HepG2 (cell line): Measurements from ENCODE around the gene RNF213. TPM values are rescaled to one million over a fixed set of nuclear protein-coding genes. Genes with fewer than 3 reads are reported as not detected.

Experiments
- AGO1 ChIP-seq: fragments of 200-400 bp; formaldehyde crosslinking; IDR thresholded peaks from 2 replicates; pipeline ENCODE4 v1.6.1; 2017; ENCODE audit warnings: mild to moderate bottlenecking, low read depth, low read length, moderate library complexity; ENCODE audit not compliant: poor library complexity, severe bottlenecking
- BORCS8-MEF2B ChIP-seq: sonication (generic); formaldehyde crosslinking; IDR thresholded peaks from 2 replicates; pipeline ENCODE4 v1.8.0; 2022; ENCODE audit warnings: mild to moderate bottlenecking, missing genetic modification reagents
- DMAP1 ChIP-seq: IDR thresholded peaks from 2 replicates; pipeline ENCODE4 v1.6.1; 2016
- EEA1 ChIP-seq: sonication (generic); formaldehyde crosslinking; IDR thresholded peaks from 2 replicates; pipeline ENCODE4 v1.5.1; 2020; ENCODE audit warnings: mild to moderate bottlenecking, missing genetic modification reagents, borderline replicate concordance
- FLYWCH1 ChIP-seq: sonication (generic); formaldehyde crosslinking; IDR thresholded peaks from 2 replicates; pipeline ENCODE4 v1.8.1; 2023; ENCODE audit warnings: mild to moderate bottlenecking, missing genetic modification reagents
- JUND ChIP-seq: sonication (generic); formaldehyde crosslinking; IDR thresholded peaks from 2 replicates; pipeline ENCODE4 v1.8.0; 2022; ENCODE audit warnings: mild to moderate bottlenecking, missing genetic modification reagents
- KDM3A ChIP-seq: IDR thresholded peaks from 2 replicates; pipeline ENCODE4 v1.6.1; 2018; ENCODE audit warnings: low read depth, missing compliant biosample characterization
- KDM6A ChIP-seq: IDR thresholded peaks from 2 replicates; pipeline ENCODE4 v1.6.1; 2016; ENCODE audit warnings: low read depth
- MAZ ChIP-seq, 2 experiments: sonication (generic) in 1 of 2; formaldehyde crosslinking in 1 of 2; IDR thresholded peaks; 2 replicates each; pipeline versions ENCODE4 v1.5.0 to v1.6.1; 2012 to 2020; ENCODE audit warnings: low read depth in 2 of 2, mild to moderate bottlenecking in 2 of 2, borderline replicate concordance in 1 of 2, improper control_type of control experiment in 1 of 2, low read length in 1 of 2, missing genetic modification reagents in 1 of 2, moderate library complexity in 1 of 2
- MED1 ChIP-seq: sonication (generic); formaldehyde crosslinking; IDR thresholded peaks from 2 replicates; pipeline ENCODE4 v1.4.0; 2020; ENCODE audit warnings: missing genetic modification reagents
- MTF2 ChIP-seq: sonication (generic); formaldehyde crosslinking; IDR thresholded peaks from 2 replicates; pipeline ENCODE4 v1.5.0; 2020; ENCODE audit warnings: missing genetic modification reagents, borderline replicate concordance
- SIN3B ChIP-seq: fragments of 150-350 bp; IDR thresholded peaks from 2 replicates; pipeline ENCODE4 v1.6.1; 2014; ENCODE audit warnings: low read length
- TARDBP ChIP-seq: sonication (generic); formaldehyde crosslinking; IDR thresholded peaks from 2 replicates; pipeline ENCODE4 v1.8.0; 2022; ENCODE audit warnings: mild to moderate bottlenecking, missing genetic modification reagents
- ZMYM3 ChIP-seq: sonication (generic); formaldehyde crosslinking; IDR thresholded peaks from 2 replicates; pipeline ENCODE4 v1.5.1; 2020; ENCODE audit warnings: mild to moderate bottlenecking, missing genetic modification reagents
- ZNF12 ChIP-seq: sonication (generic); formaldehyde crosslinking; IDR thresholded peaks from 2 replicates; pipeline ENCODE4 v1.5.0; 2020; ENCODE audit warnings: missing genetic modification reagents
- ZNF280B ChIP-seq: sonication (generic); formaldehyde crosslinking; IDR thresholded peaks from 2 replicates; pipeline ENCODE4 v1.5.0; 2020; ENCODE audit warnings: missing genetic modification reagents, mild to moderate bottlenecking, borderline replicate concordance
- ZNF3 ChIP-seq: IDR thresholded peaks from 2 replicates; pipeline ENCODE4 v1.7.0; 2017; ENCODE audit warnings: inconsistent platforms
- ZNF484 ChIP-seq: sonication (generic); formaldehyde crosslinking; IDR thresholded peaks from 2 replicates; pipeline ENCODE4 v1.5.1; 2020; ENCODE audit warnings: mild to moderate bottlenecking, low read depth, missing genetic modification reagents, borderline replicate concordance
- ZNF546 ChIP-seq: sonication (generic); formaldehyde crosslinking; conservative IDR thresholded peaks from 2 replicates; pipeline ENCODE4 v1.8.1; 2023; ENCODE audit warnings: mild to moderate bottlenecking, missing genetic modification reagents
- ZNF556 ChIP-seq: sonication (generic); formaldehyde crosslinking; IDR thresholded peaks from 2 replicates; pipeline ENCODE4 v1.4.0; 2020; ENCODE audit warnings: mild to moderate bottlenecking, missing genetic modification reagents, borderline replicate concordance
- ZNF646 ChIP-seq: sonication (generic); formaldehyde crosslinking; IDR thresholded peaks from 2 replicates; pipeline ENCODE4 v1.9.0; 2021; ENCODE audit warnings: mild to moderate bottlenecking, missing genetic modification reagents
- ZNF670 ChIP-seq: sonication (generic); formaldehyde crosslinking; IDR thresholded peaks from 2 replicates; pipeline ENCODE4 v1.8.0; 2022; ENCODE audit warnings: mild to moderate bottlenecking, missing genetic modification reagents, borderline replicate concordance
- ZNF839 ChIP-seq: sonication (generic); formaldehyde crosslinking; IDR thresholded peaks from 2 replicates; pipeline ENCODE4 v1.4.0; 2020; ENCODE audit warnings: missing genetic modification reagents, mild to moderate bottlenecking, borderline replicate concordance
- polyA plus RNA-seq, 8 experiments: library from polyadenylated mRNA; depleted of rRNA in 3 of 8; stranded (reverse) in 7 of 8; unstranded in 1 of 8; fragments of >200 nt; fragmentation: Illumina TruSeq in 4 of 8; extraction: Trizol in 4 of 8; gene quantifications; 2 replicates each; pipeline versions ENCODE4 v1.2.1 to v1.2.3, GENCODE V29; 2011 to 2016; ENCODE audit warnings: low read depth in 4 of 8, missing spikeins in 1 of 8, mixed read lengths in 1 of 8; ENCODE audit not compliant: insufficient read depth in 1 of 8
- total RNA-seq, 5 experiments: library from RNA; depleted of rRNA; stranded (reverse); fragments of >200 nt; fragmentation: Illumina TruSeq; extraction: Trizol; gene quantifications; 2 replicates each; pipeline ENCODE4 v1.2.3, GENCODE V29; 2016; ENCODE audit warnings: low read depth in 1 of 5

RNF213 gene
- total and polyA plus RNA-seq, 2 of the 13 experiments (the other 11 are each of a cell fraction or from before 2014, with no cell fraction given) = 38.6 to 38.7 TPM

- 0 out of 2 replicates have a peak, but pooled peaks have one; percentile 24 for TF ChIP-seq ZNF646 (CRISPR knock-in tag)
- TF ChIP-seq TARDBP = peak; percentile 92
- peak; percentile 76; the same call in 1 of the 2 replicates for TF ChIP-seq ZNF546 (CRISPR knock-in tag)
- peak; percentile 92 for TF ChIP-seq DMAP1
- 0 out of 2 replicates have a peak, but pooled peaks have one; percentile 36 for TF ChIP-seq ZNF3 (CRISPR knock-in tag)
- peak; percentile 66 for TF ChIP-seq AGO1
- TF ChIP-seq ZNF670 (CRISPR knock-in tag) = peak; percentile 94
- TF ChIP-seq ZNF484 (CRISPR knock-in tag) = no peak
- peak; percentile 97 for TF ChIP-seq KDM6A (CRISPR knock-in tag)
- 0 out of 2 replicates have a peak, but pooled peaks have one; percentile 32 for TF ChIP-seq FLYWCH1 (CRISPR knock-in tag)
- TF ChIP-seq MTF2 (CRISPR knock-in tag) = no peak
- TF ChIP-seq MAZ (IDR thresholded peaks at IDR 0.05; ENCODE audit: borderline replicate concordance, low read depth, low read length) = 0 out of 2 replicates have a peak, but pooled peaks have one; percentile 65
- TF ChIP-seq MAZ (CRISPR knock-in tag; IDR thresholded peaks at IDR 0.05; ENCODE audit: low read depth) = peak; percentile 88
- peak; percentile 79 for TF ChIP-seq ZNF12 (CRISPR knock-in tag)
- peak; percentile 76 for TF ChIP-seq ZMYM3 (CRISPR knock-in tag)
- peak; percentile 93 for TF ChIP-seq ZNF556 (CRISPR knock-in tag)
- no peak; the same call in 1 of the 2 replicates for TF ChIP-seq ZNF280B (CRISPR knock-in tag)
- TF ChIP-seq BORCS8-MEF2B (CRISPR knock-in tag) = peak; percentile 96
- peak; percentile 92 for TF ChIP-seq MED1 (CRISPR knock-in tag)
- TF ChIP-seq JUND = peak; percentile 55; the same call in 1 of the 2 replicates
- no peak; the same call in 1 of the 2 replicates for TF ChIP-seq EEA1 (CRISPR knock-in tag)
- no peak for TF ChIP-seq SIN3B
- peak; percentile 92 for TF ChIP-seq KDM3A (CRISPR knock-in tag)
- TF ChIP-seq ZNF839 = no peak
Measured at GRCh38 chr17:80261159-80261894, 675 bp downstream of the RNF213 start (continued).
